Cardiac muscle cell (in vitro differentiated cells and primary cell): ENCODE results near the gene SPATA22. TPM values are rescaled to one million over a fixed set of nuclear protein-coding genes. Genes with fewer than 3 reads are reported as not detected.
"Not testable (repeated sequence)": the region's sequence is repeated elsewhere in the genome, so short reads cannot be mapped to it uniquely, and the experiment has no call there.

ENCODE experiments used
- DNase-seq, 2 donors: peaks; one replicate each; pipeline versions ENCODE4 v3.0.0 to v3.0.0-alpha.2; 2010 to 2017; ENCODE audit warnings: low read depth in 1 of 2, low spot score in 1 of 2
- H3K27ac ChIP-seq: fragments of 200-600 bp; sonication (generic); 2 replicates; pipeline ENCODE4 v1.5.1; 2016
- H3K27me3 ChIP-seq: fragments of 200-600 bp; sonication (generic); 2 replicates; pipeline ENCODE4 v1.6.0; 2016; ENCODE audit warnings: control low read depth
- H3K36me3 ChIP-seq: fragments of 200-600 bp; sonication (generic); 2 replicates; pipeline ENCODE4 v1.5.1; 2016; ENCODE audit warnings: control low read depth
- H3K4me1 ChIP-seq: fragments of 200-600 bp; sonication (generic); 2 replicates; pipeline ENCODE4 v1.8.1; 2017; ENCODE audit warnings: low read depth, mild to moderate bottlenecking, mixed run types
- H3K4me3 ChIP-seq: fragments of 200-600 bp; sonication (generic); 2 replicates; pipeline ENCODE4 v1.5.1; 2016; ENCODE audit warnings: mild to moderate bottlenecking
- H3K9me3 ChIP-seq: fragments of 200-600 bp; sonication (generic); 2 replicates; pipeline ENCODE4 v1.5.1; 2017; ENCODE audit warnings: low read depth, mild to moderate bottlenecking, control low read depth
- CTCF ChIP-seq: IDR thresholded peaks from 2 replicates; pipeline ENCODE4 v1.5.1; 2012; ENCODE audit warnings: low read depth, mild to moderate bottlenecking, low read length
- polyA plus RNA-seq: library from polyadenylated mRNA; unstranded; fragments of >200 nt; fragmentation: Nextera tagmentation; extraction: Ambion mirVana; gene quantifications from 2 replicates; pipeline ENCODE4 v1.2.1, GENCODE V29; 2016
- total RNA-seq: library from RNA; depleted of rRNA; stranded (reverse); fragments of >200 nt; gene quantifications from 2 replicates; pipeline ENCODE4 v1.2.3, GENCODE V29; 2016

The SPATA22 gene
- total RNA-seq (not detected in 2 replicates), polyA plus RNA-seq (not detected in 2 replicates)

GRCh38 chr17:3471599-3471998, at the start of gene SPATA22:
SPATA22 (minus strand) TSS chr17:3471819; CDS start chr17:3469325, 2,494 bp downstream.
- Histone ChIP-seq H3K9me3 (no peaks in the 10 kb centered on the region), H3K36me3 (no peaks in the 10 kb centered on the region), H3K27ac (no peak within 1 kb of the TSS), H3K27me3 (no peaks in the 10 kb centered on the region), H3K4me1 (no peaks in the 10 kb centered on the region), H3K4me3 (no peak within 1 kb of the TSS)
- TF ChIP-seq CTCF: no peak
- no peak for DNase-seq

GRCh38 chr17:3519472-3519871, 47.9 kb upstream of the SPATA22 start:
- H3K4me3 ChIP-seq, H3K27me3 ChIP-seq, DNase-seq, H3K36me3 ChIP-seq, H3K9me3 ChIP-seq, H3K27ac ChIP-seq, H3K4me1 ChIP-seq: not testable (repeated sequence)

GRCh38 chr17:3514873-3515272, 43.3 kb upstream of the SPATA22 start:
- DNase-seq: no peak
- H3K36me3 ChIP-seq: no peaks in the 10 kb centered on the region
- H3K4me3 ChIP-seq: no peak overlapping the region
- no peaks in the 10 kb centered on the region for H3K27me3 ChIP-seq
- H3K4me1 ChIP-seq: peaks cover 9% of the 10 kb centered on the region
- TF ChIP-seq CTCF: no peak
- no peak overlapping the region for H3K27ac ChIP-seq
- no peaks in the 10 kb centered on the region for H3K9me3 ChIP-seq

GRCh38 chr17:3514167-3514566, 42.5 kb upstream of the SPATA22 start:
- H3K9me3 ChIP-seq, H3K4me1 ChIP-seq, H3K4me3 ChIP-seq, H3K27me3 ChIP-seq, H3K27ac ChIP-seq, H3K36me3 ChIP-seq, DNase-seq: not testable (repeated sequence)

GRCh38 chr17:3513305-3514035, 41.9 kb upstream of the SPATA22 start:
- no peaks in the 10 kb centered on the region for H3K36me3 ChIP-seq
- no peak for DNase-seq

GRCh38 chr17:3512505-3513171, 41.0 kb upstream of the SPATA22 start:
- Histone ChIP-seq H3K27ac (peak overlapping the region; percentile 94), H3K9me3 (no peaks in the 10 kb centered on the region), H3K27me3 (no peaks in the 10 kb centered on the region), H3K4me3 (no peak overlapping the region), H3K4me1 (peaks cover 9% of the 10 kb centered on the region), H3K36me3 (no peaks in the 10 kb centered on the region)
- DNase-seq: peak; percentile 80 to 92
- TF ChIP-seq CTCF: no peak

More at GRCh38 chr17:3513305-3514035, 41.9 kb upstream of the SPATA22 start:
- TF ChIP-seq CTCF: no peak
- H3K4me1 ChIP-seq: peaks cover 9% of the 10 kb centered on the region
- no peaks in the 10 kb centered on the region for H3K9me3 ChIP-seq
- no peak overlapping the region for H3K4me3 ChIP-seq
- peak overlapping the region; percentile 94 for H3K27ac ChIP-seq
- no peaks in the 10 kb centered on the region for H3K27me3 ChIP-seq
